ENCODE results near the gene PLEKHA6.

PLEKHA6 gene

GRCh38 chr1:204278251-204278650 is 81.5 kb downstream of the PLEKHA6 start:
- Histone ChIP-seq H3K4me1 (ENCODE audit: control insufficient read depth, low read length) (peaks cover 9% of the 10 kb centered on the region), H3K27me3 (ENCODE audit: control insufficient read depth, low read length) (peaks cover 80% of the 10 kb centered on the region), H3F3A (ENCODE audit: control insufficient read depth, insufficient read depth) (no peaks in the 10 kb centered on the region), H3K9me2 (replicated peaks; ENCODE audit: control insufficient read depth, low read length) (no peaks in the 10 kb centered on the region), H3K4me2 (ENCODE audit: low read length) (no peak overlapping the region), H3K27ac (ENCODE audit: low read depth, low read length) (no peak overlapping the region), H3K36me3 (ENCODE audit: control insufficient read depth, low read length) (no peaks in the 10 kb centered on the region), H3K4me3 (ENCODE audit: low read length) (no peak overlapping the region), H4K20me1 (ENCODE audit: control insufficient read depth, insufficient read depth, low read depth, low read length) (no peaks in the 10 kb centered on the region), H3K79me2 (ENCODE audit: control insufficient read depth, low read length) (no peaks in the 10 kb centered on the region), H3K9me3 (ENCODE audit: control insufficient read depth, insufficient read depth, low read length) (no peaks in the 10 kb centered on the region)
- TF ChIP-seq CTCF (IDR thresholded peaks at IDR 0.05; ENCODE audit: low read depth, low read length, poor library complexity, severe bottlenecking) (no peak), EZH2phosphoT487 (IDR thresholded peaks at IDR 0.05; ENCODE audit: borderline replicate concordance, low read length) (no peak)

GRCh38 chr1:204277563-204278219 is 82.0 kb downstream of the PLEKHA6 start:
- H3K9me2 ChIP-seq (replicated peaks; ENCODE audit: control insufficient read depth, low read length): no peaks in the 10 kb centered on the region
- no peaks in the 10 kb centered on the region for H3F3A ChIP-seq (ENCODE audit: control insufficient read depth, insufficient read depth)
- no peak overlapping the region for H3K4me2 ChIP-seq (ENCODE audit: low read length)
- no peaks in the 10 kb centered on the region for H3K79me2 ChIP-seq (ENCODE audit: control insufficient read depth, low read length)
- H3K36me3 ChIP-seq (ENCODE audit: control insufficient read depth, low read length): no peaks in the 10 kb centered on the region
- no peaks in the 10 kb centered on the region for H4K20me1 ChIP-seq (ENCODE audit: control insufficient read depth, insufficient read depth, low read depth, low read length)
- H3K27ac ChIP-seq (ENCODE audit: low read depth, low read length): no peak overlapping the region
- H3K4me1 ChIP-seq (ENCODE audit: control insufficient read depth, low read length): peaks cover 15% of the 10 kb centered on the region
- H3K27me3 ChIP-seq (ENCODE audit: control insufficient read depth, low read length): peaks cover 77% of the 10 kb centered on the region
- H3K4me3 ChIP-seq (ENCODE audit: low read length): no peak overlapping the region
- no peak for TF ChIP-seq EZH2phosphoT487 (IDR thresholded peaks at IDR 0.05; ENCODE audit: borderline replicate concordance, low read length)
- TF ChIP-seq CTCF (IDR thresholded peaks at IDR 0.05; ENCODE audit: low read depth, low read length, poor library complexity, severe bottlenecking): no peak
- no peaks in the 10 kb centered on the region for H3K9me3 ChIP-seq (ENCODE audit: control insufficient read depth, insufficient read depth, low read length)

DNA sequence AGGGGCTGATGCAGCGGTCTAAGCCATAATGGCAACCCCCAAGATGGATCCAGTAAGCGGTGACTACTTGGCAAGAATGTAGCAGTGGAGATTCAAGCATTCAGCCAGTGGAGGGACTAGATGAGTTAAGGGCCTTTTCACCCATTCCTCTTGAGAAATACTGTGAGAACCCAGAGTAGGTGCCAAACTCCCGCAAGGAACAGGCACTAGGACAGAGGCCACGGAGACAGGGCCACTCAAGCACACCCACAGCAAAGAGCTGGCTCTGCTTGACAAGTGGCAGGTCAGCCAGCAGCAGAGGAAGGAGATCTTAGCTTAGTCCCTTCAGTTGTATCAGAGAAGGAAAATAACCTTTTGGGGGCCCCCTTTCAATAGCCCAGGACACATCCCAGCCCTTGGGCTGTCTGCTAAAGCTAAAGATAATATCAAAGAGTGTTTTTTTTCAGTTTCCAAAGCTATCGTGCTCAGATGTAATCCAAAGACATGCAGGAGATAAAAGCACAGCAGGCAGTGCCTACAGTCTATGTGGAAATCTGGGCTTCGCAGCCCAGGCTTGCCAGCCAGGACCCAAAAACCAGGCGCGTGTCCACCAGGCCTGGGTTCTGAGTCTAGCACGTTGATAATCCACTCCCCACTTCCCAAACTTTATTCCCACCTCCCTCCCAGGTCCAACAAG is 83.9 kb downstream of the PLEKHA6 start:
- H3K27me3 ChIP-seq (ENCODE audit: control insufficient read depth, low read length): peaks cover 68% of the 10 kb centered on the region
- no peak overlapping the region for H3K27ac ChIP-seq (ENCODE audit: low read depth, low read length)
- TF ChIP-seq CTCF (IDR thresholded peaks at IDR 0.05; ENCODE audit: low read depth, low read length, poor library complexity, severe bottlenecking): no peak
- no peak for TF ChIP-seq EZH2phosphoT487 (IDR thresholded peaks at IDR 0.05; ENCODE audit: borderline replicate concordance, low read length)
- no peaks in the 10 kb centered on the region for H3K79me2 ChIP-seq (ENCODE audit: control insufficient read depth, low read length)
- peaks cover 34% of the 10 kb centered on the region for H3K4me1 ChIP-seq (ENCODE audit: control insufficient read depth, low read length)
- no peak overlapping the region for H3K4me3 ChIP-seq (ENCODE audit: low read length)
- no peaks in the 10 kb centered on the region for H3K9me2 ChIP-seq (replicated peaks; ENCODE audit: control insufficient read depth, low read length)
- no peaks in the 10 kb centered on the region for H3K36me3 ChIP-seq (ENCODE audit: control insufficient read depth, low read length)
- H3K9me3 ChIP-seq (ENCODE audit: control insufficient read depth, insufficient read depth, low read length): no peaks in the 10 kb centered on the region
- no peaks in the 10 kb centered on the region for H4K20me1 ChIP-seq (ENCODE audit: control insufficient read depth, insufficient read depth, low read depth, low read length)
- no peak overlapping the region for H3K4me2 ChIP-seq (ENCODE audit: low read length)
- H3F3A ChIP-seq (ENCODE audit: control insufficient read depth, insufficient read depth): no peaks in the 10 kb centered on the region

All from DOHH2 (cell line).